HepG2 (cell line): ENCODE measurements around the gene TWNK. TPM values are rescaled to one million over a fixed set of nuclear protein-coding genes. Genes with fewer than 3 reads are reported as not detected.

Experiments
- FIP1L1 ChIP-seq: fragments of 200-400 bp; formaldehyde crosslinking; IDR thresholded peaks from 2 replicates; pipeline ENCODE4 v1.6.1; 2018; ENCODE audit warnings: low read depth, mild to moderate bottlenecking, low read length, moderate library complexity, borderline replicate concordance; ENCODE audit not compliant: insufficient read depth
- KIAA2018 ChIP-seq: sonication (generic); formaldehyde crosslinking; IDR thresholded peaks from 2 replicates; pipeline ENCODE4 v1.5.0; 2020; ENCODE audit warnings: mild to moderate bottlenecking, missing genetic modification reagents, borderline replicate concordance
- PREB ChIP-seq: sonication (generic); formaldehyde crosslinking; IDR thresholded peaks from 2 replicates; pipeline ENCODE4 v1.4.0; 2020; ENCODE audit warnings: missing genetic modification reagents
- REL ChIP-seq: sonication (generic); formaldehyde crosslinking; conservative IDR thresholded peaks from 2 replicates; pipeline ENCODE4 v1.8.0; 2022; ENCODE audit warnings: mild to moderate bottlenecking, missing genetic modification reagents, moderate library complexity
- SALL1 ChIP-seq: sonication (generic); formaldehyde crosslinking; IDR thresholded peaks from 2 replicates; pipeline ENCODE4 v1.8.0; 2022; ENCODE audit warnings: mild to moderate bottlenecking, missing genetic modification reagents
- ZNF276 ChIP-seq: sonication (generic); formaldehyde crosslinking; IDR thresholded peaks from 2 replicates; pipeline ENCODE4 v1.4.0; 2020; ENCODE audit warnings: mild to moderate bottlenecking, low read depth, missing genetic modification reagents
- ZNF333 ChIP-seq: sonication (generic); formaldehyde crosslinking; IDR thresholded peaks from 2 replicates; pipeline ENCODE4 v1.4.0; 2020; ENCODE audit warnings: mild to moderate bottlenecking, missing genetic modification reagents, borderline replicate concordance
- ZNF350 ChIP-seq: sonication (generic); formaldehyde crosslinking; IDR thresholded peaks from 2 replicates; pipeline ENCODE4 v1.4.0; 2020; ENCODE audit warnings: mild to moderate bottlenecking, low read depth, missing genetic modification reagents, borderline replicate concordance
- ZNF605 ChIP-seq: sonication (generic); formaldehyde crosslinking; IDR thresholded peaks from 2 replicates; pipeline ENCODE4 v1.8.0; 2022; ENCODE audit warnings: mild to moderate bottlenecking, missing genetic modification reagents
- ZSCAN25 ChIP-seq: sonication (generic); formaldehyde crosslinking; IDR thresholded peaks from 2 replicates; pipeline ENCODE4 v1.8.0; 2022; ENCODE audit warnings: mild to moderate bottlenecking, missing genetic modification reagents
- polyA plus RNA-seq, 8 experiments: library from polyadenylated mRNA; depleted of rRNA in 3 of 8; stranded (reverse) in 7 of 8; unstranded in 1 of 8; fragments of >200 nt; fragmentation: Illumina TruSeq in 4 of 8; extraction: Trizol in 4 of 8; gene quantifications; 2 replicates each; pipeline versions ENCODE4 v1.2.1 to v1.2.3, GENCODE V29; 2011 to 2016; ENCODE audit warnings: low read depth in 4 of 8, missing spikeins in 1 of 8, mixed read lengths in 1 of 8; ENCODE audit not compliant: insufficient read depth in 1 of 8
- total RNA-seq, 5 experiments: library from RNA; depleted of rRNA; stranded (reverse); fragments of >200 nt; fragmentation: Illumina TruSeq; extraction: Trizol; gene quantifications; 2 replicates each; pipeline ENCODE4 v1.2.3, GENCODE V29; 2016; ENCODE audit warnings: low read depth in 1 of 5

TWNK gene
- total and polyA plus RNA-seq, 2 of the 13 experiments (the other 11 are each of a cell fraction or from before 2014, with no cell fraction given) = 10.7 to 16.5 TPM

GRCh38 chr10:101018600-101019439 lies 31.5 kb downstream of the TWNK start (continued):
- TF ChIP-seq REL (CRISPR knock-in tag) = 0 out of 2 replicates have a peak, but pooled peaks have one; percentile 49
- TF ChIP-seq ZNF333 (CRISPR knock-in tag) = peak; percentile 87; the same call in 1 of the 2 replicates
- no peak for TF ChIP-seq FIP1L1
- peak; percentile 36; the same call in 1 of the 2 replicates for TF ChIP-seq ZNF605 (CRISPR knock-in tag)
- no peak for TF ChIP-seq ZSCAN25 (CRISPR knock-in tag)
- no peak for TF ChIP-seq ZNF276 (CRISPR knock-in tag)
- no peak for TF ChIP-seq KIAA2018 (CRISPR knock-in tag)
- no peak for TF ChIP-seq PREB
- peak; percentile 71; the same call in 1 of the 2 replicates for TF ChIP-seq ZNF350
- TF ChIP-seq SALL1 (CRISPR knock-in tag) = peak; percentile 77
- TF ChIP-seq, all 625 proteins: peak for 204
